GM19468 (cell line): ENCODE data around the gene SLC25A39.
A peak's percentile ranks its signal among the peaks of the same experiment; 100 is the strongest.
"Not testable (repeated sequence)": the region's sequence is repeated elsewhere in the genome, so short reads cannot be mapped to it uniquely, and the experiment has no call there.

ENCODE experiments used
- ATAC-seq: cut with Tn5 transposase; IDR thresholded peaks from one replicate; pipeline ENCODE4 v1.9.1; 2021; ENCODE audit warnings: mild to moderate bottlenecking, moderate library complexity, moderate number of reproducible peaks; ENCODE audit not compliant: unreplicated experiment; ENCODE audit errors: extremely low read depth

SLC25A39 gene

GRCh38 chr17:44335968-44336367 lies 11.3 kb upstream of the SLC25A39 start:
- ATAC-seq, result no peak

- ATAC-seq, result no peak
Observed at GRCh38 chr17:44335564-44335963, 10.9 kb upstream of the SLC25A39 start.

- no peak for ATAC-seq
Observed at GRCh38 chr17:44334727-44335126, 10.1 kb upstream of the SLC25A39 start.

- no peak for ATAC-seq
Observed at GRCh38 chr17:44334315-44334714, 9.7 kb upstream of the SLC25A39 start.

GRCh38 chr17:44333371-44333770 lies 8.7 kb upstream of the SLC25A39 start:
- ATAC-seq, result no peak

- no peak for ATAC-seq
Observed at GRCh38 chr17:44331249-44331760, 6.7 kb upstream of the SLC25A39 start.

GRCh38 chr17:44330263-44330662 lies 5.6 kb upstream of the SLC25A39 start:
- not testable (repeated sequence) for ATAC-seq

GRCh38 chr17:44329516-44329915 lies 4.9 kb upstream of the SLC25A39 start:
- not testable (repeated sequence) for ATAC-seq

- ATAC-seq, result no peak
Observed at GRCh38 chr17:44327715-44328449, 3.3 kb upstream of the SLC25A39 start.

- peak; percentile 41 for ATAC-seq
Observed at GRCh38 chr17:44326861-44327444, 2.3 kb upstream of the SLC25A39 start.

GRCh38 chr17:44324092-44324570 lies 492 bp downstream of the SLC25A39 start:
- no peak for ATAC-seq

GRCh38 chr17:44323359-44324091 lies 1.1 kb downstream of the SLC25A39 start:
- ATAC-seq, result no peak

GRCh38 chr17:44322236-44322895 lies 2.3 kb downstream of the SLC25A39 start:
- ATAC-seq, result no peak

GRCh38 chr17:44321246-44322120 lies 3.1 kb downstream of the SLC25A39 start:
- no peak for ATAC-seq

- ATAC-seq, result no peak
Observed at GRCh38 chr17:44320066-44320465, 4.6 kb downstream of the SLC25A39 start.

- ATAC-seq, result no peak
Observed at GRCh38 chr17:44318077-44318892, 6.3 kb downstream of the SLC25A39 start.

GRCh38 chr17:44317545-44317944 lies 7.1 kb downstream of the SLC25A39 start:
- ATAC-seq, result no peak
